Common myeloid progenitor, CD34-positive (primary cell): ENCODE data around the gene PTPA.

Experiments
- CTCF ChIA-PET: fragments of 350-600 bp; sonication (Branson Sonifier 250); formaldehyde crosslinking; loops from one replicate; lab custom pipeline; 2021; ENCODE audit warnings: antibody characterized with exemption; lab: Charles Lee
- POLR2A ChIA-PET: fragments of 350-600 bp; sonication (Branson Sonifier 250); formaldehyde crosslinking; loops from one replicate; lab custom pipeline; 2021; ENCODE audit warnings: antibody characterized with exemption; lab: Charles Lee
- DNase-seq, 3 donors: peaks; one replicate each; pipeline versions ENCODE4 v3.0.0 to v3.0.0-alpha.2; 2013
- H3K27ac ChIP-seq, 2 experiments: 1 replicate in 1 of 2; 2 replicates in 1 of 2; pipeline ENCODE4 v1.7.0; 2013; ENCODE audit warnings: inconsistent platforms in 2 of 2, low read length in 2 of 2, mild to moderate bottlenecking in 2 of 2, low read depth in 1 of 2, moderate library complexity in 1 of 2; ENCODE audit not compliant: severe bottlenecking in 2 of 2, insufficient read depth in 1 of 2, poor library complexity in 1 of 2
- H3K27me3 ChIP-seq, 5 experiments: replicated peaks in 2 of 5; 1 replicate in 3 of 5; 2 replicates in 2 of 5; pipeline versions ENCODE4 v1.6.1 to v1.7.0; 2013; ENCODE audit warnings: low read length in 4 of 5, mild to moderate bottlenecking in 2 of 5, moderate library complexity in 2 of 5, inconsistent platforms in 1 of 5; ENCODE audit not compliant: insufficient read depth in 5 of 5, control insufficient read depth in 4 of 5
- H3K36me3 ChIP-seq, 4 experiments: 1 replicate in 2 of 4; 2 replicates in 2 of 4; pipeline versions ENCODE4 v1.6.1 to v1.7.0; 2013; ENCODE audit warnings: low read length in 3 of 4, control low read depth in 1 of 4, mild to moderate bottlenecking in 1 of 4; ENCODE audit not compliant: control insufficient read depth in 4 of 4, insufficient read depth in 4 of 4
- H3K4me1 ChIP-seq, 4 experiments: 1 replicate in 3 of 4; 2 replicates in 1 of 4; pipeline versions ENCODE4 v1.6.1 to v1.7.1; 2013; ENCODE audit warnings: low read length in 3 of 4, mild to moderate bottlenecking in 3 of 4, control low read depth in 1 of 4, inconsistent platforms in 1 of 4, moderate library complexity in 1 of 4; ENCODE audit not compliant: control insufficient read depth in 4 of 4, insufficient read depth in 4 of 4; ENCODE audit errors: control extremely low read depth in 1 of 4
- H3K4me3 ChIP-seq, 7 experiments: 1 replicate in 4 of 7; 2 replicates in 3 of 7; pipeline versions ENCODE4 v1.5.1 to v1.7.0; 2013; ENCODE audit warnings: mild to moderate bottlenecking in 7 of 7, low read length in 6 of 7, moderate library complexity in 6 of 7, inconsistent platforms in 2 of 7, low read depth in 2 of 7, control low read depth in 1 of 7; ENCODE audit not compliant: insufficient read depth in 4 of 7, control insufficient read depth in 1 of 7; ENCODE audit errors: extremely low read depth in 1 of 7
- H3K9me3 ChIP-seq, 5 experiments: 1 replicate in 4 of 5; 2 replicates in 1 of 5; pipeline versions ENCODE4 v1.6.1 to v1.7.1; 2013; ENCODE audit warnings: low read length in 4 of 5, mild to moderate bottlenecking in 2 of 5, inconsistent platforms in 1 of 5, low read depth in 1 of 5, moderate library complexity in 1 of 5; ENCODE audit not compliant: control insufficient read depth in 4 of 5, insufficient read depth in 2 of 5; ENCODE audit errors: control extremely low read depth in 1 of 5
- WGBS: methylation state at CpG from one replicate; pipeline ENCODE4 v1.1.5; 2013; ENCODE audit not compliant: insufficient coverage; 5-methylcytosine and 5-hydroxymethylcytosine counted together

PTPA gene

GRCh38 chr9:129143031-129143927, 32.1 kb downstream of the PTPA start:
- Histone ChIP-seq H3K9me3 (no peaks in the 10 kb centered on the region), H3K4me1 (peaks cover 4 to 52% (median 45%) of the 10 kb centered on the region in 4 experiments), H3K27ac (peak overlapping the region in 1 of 2 experiments; percentile 19), H3K4me3 (no peak overlapping the region), H3K36me3 (peaks cover 0 to 48% (median 28%) of the 10 kb centered on the region in 4 experiments), H3K27me3 (no peaks in the 10 kb centered on the region)
- DNase-seq, result peak; percentile 60 to 78 (median 68)
- 50% methylated on average over 10 of the region's 14 CpGs for WGBS
- ChIA-PET POLR2A (interaction anchor here (1.0 kb wide), 1 partner anchor 31 kb away, joined by 4 read pairs; no protein-coding TSS in a partner anchor), CTCF (interaction anchor here (0.8 to 2.9 kb wide), 24 partner anchors 9 to 639 kb away, joined by 3 to 46 read pairs (median 5); partner anchors contain the start of gene IER5L)

GRCh38 chr9:129145316-129145715, 34.1 kb downstream of the PTPA start:
- peaks cover 4 to 49% (median 32%) of the 10 kb centered on the region in 4 experiments for H3K4me1 ChIP-seq
- no peak for DNase-seq
- WGBS, result 100% methylated on average over 2 of the region's 2 CpGs
- ChIA-PET CTCF (interaction anchor here (0.7 to 1.8 kb wide), 2 partner anchors 11 to 469 kb away, joined by 3 to 5 read pairs; no protein-coding TSS in a partner anchor), POLR2A (interaction anchor here (1.2 kb wide), 1 partner anchor 22 kb away, joined by 3 read pairs; no protein-coding TSS in a partner anchor)
- H3K27ac ChIP-seq, result no peak overlapping the region
- no peaks in the 10 kb centered on the region for H3K9me3 ChIP-seq
- H3K36me3 ChIP-seq, result peaks cover 0 to 55% (median 34%) of the 10 kb centered on the region in 4 experiments
- no peak overlapping the region for H3K4me3 ChIP-seq
- no peaks in the 10 kb centered on the region for H3K27me3 ChIP-seq

- Histone ChIP-seq H3K4me3 (no peak overlapping the region), H3K4me1 (peaks cover 4 to 44% (median 27%) of the 10 kb centered on the region in 4 experiments), H3K36me3 (peaks cover 0 to 59% (median 34%) of the 10 kb centered on the region in 4 experiments), H3K9me3 (no peaks in the 10 kb centered on the region), H3K27ac (no peak overlapping the region), H3K27me3 (no peaks in the 10 kb centered on the region)
- CTCF ChIA-PET, result interaction anchor here (0.5 to 1.8 kb wide), 5 partner anchors 10 to 580 kb away, joined by 4 to 5 read pairs (median 4); no protein-coding TSS in a partner anchor
- 100% methylated on average over 4 of the region's 7 CpGs for WGBS
- DNase-seq, result no peak
- POLR2A ChIA-PET, result interaction anchor here (1.2 kb wide), 1 partner anchor 21 kb away, joined by 3 read pairs; no protein-coding TSS in a partner anchor
These were observed 34.7 kb downstream of the PTPA start for GRCh38 chr9:129145841-129146292.

- H3K27me3 ChIP-seq, result no peaks in the 10 kb centered on the region
- ChIA-PET POLR2A (interaction anchor here (1.2 kb wide), 1 partner anchor 21 kb away, joined by 3 read pairs; no protein-coding TSS in a partner anchor), CTCF (interaction anchor here (0.9 to 1.8 kb wide), 4 partner anchors 10 to 465 kb away, joined by 3 to 5 read pairs (median 4); no protein-coding TSS in a partner anchor)
- peaks cover 4 to 37% (median 21%) of the 10 kb centered on the region in 4 experiments for H3K4me1 ChIP-seq
- DNase-seq, result no peak
- H3K36me3 ChIP-seq, result peaks cover 0 to 65% (median 34%) of the 10 kb centered on the region in 4 experiments
- H3K27ac ChIP-seq, result no peak overlapping the region
- H3K9me3 ChIP-seq, result no peaks in the 10 kb centered on the region
- H3K4me3 ChIP-seq, result no peak overlapping the region
- 100% methylated on average over 2 of the region's 8 CpGs for WGBS
These were observed 35.3 kb downstream of the PTPA start for GRCh38 chr9:129146441-129146941.

GRCh38 chr9:129148463-129149204, 37.4 kb downstream of the PTPA start:
- ChIA-PET POLR2A (no interaction called here), CTCF (interaction anchor here (0.5 to 1.4 kb wide), 4 partner anchors 9 to 477 kb away, joined by 3 to 7 read pairs (median 3); no protein-coding TSS in a partner anchor)
- Histone ChIP-seq H3K27me3 (no peaks in the 10 kb centered on the region), H3K36me3 (peaks cover 0 to 59% (median 26%) of the 10 kb centered on the region in 4 experiments), H3K4me3 (no peak overlapping the region), H3K4me1 (peaks cover 0 to 16% (median under 1%) of the 10 kb centered on the region in 4 experiments), H3K9me3 (no peaks in the 10 kb centered on the region), H3K27ac (no peak overlapping the region)
- 83% methylated on average over 6 of the region's 6 CpGs for WGBS
- no peak for DNase-seq

GRCh38 chr9:129149442-129149841, 38.2 kb downstream of the PTPA start:
- ChIA-PET CTCF (interaction anchor here (0.5 to 1.4 kb wide), 3 partner anchors 8 to 315 kb away, joined by 3 to 7 read pairs (median 3); no protein-coding TSS in a partner anchor), POLR2A (no interaction called here)
- 96% methylated on average over 6 of the region's 6 CpGs for WGBS
- no peak overlapping the region for H3K4me3 ChIP-seq
- H3K36me3 ChIP-seq, result peaks cover 0 to 53% (median 20%) of the 10 kb centered on the region in 4 experiments
- H3K4me1 ChIP-seq, result peaks cover 0 to 13% (median 0%) of the 10 kb centered on the region in 4 experiments
- H3K27ac ChIP-seq, result no peak overlapping the region
- H3K9me3 ChIP-seq, result no peaks in the 10 kb centered on the region
- H3K27me3 ChIP-seq, result no peaks in the 10 kb centered on the region
- DNase-seq, result no peak
